NCI-H2227 (cell line): Measurements from ENCODE around the gene PSME2.

ENCODE experiments used
- DNase-seq: peaks from one replicate; lab custom pipeline; 2025; ENCODE audit not compliant: unreplicated experiment; lab: John Stamatoyannopoulos, UW

PSME2 gene

GRCh38 chr14:24146453-24146977 lies at the start of gene PSME2:
TSS of gene PSME2 (minus strand) at chr14:24146610. CDS start at chr14:24146581, 29 bp downstream.
- DNase-seq: peak; percentile 98

- peak; percentile 89 for DNase-seq
Observed at GRCh38 chr14:24195186-24196070, 49.0 kb upstream of the PSME2 start, which contains the start of gene TM9SF1. TSS of gene TM9SF1 (minus strand) at chr14:24195441. CDS start at chr14:24195019, 422 bp downstream.

- DNase-seq: no peak
Observed at GRCh38 chr14:24194873-24195185, 48.4 kb upstream of the PSME2 start.

- DNase-seq: no peak
Observed at GRCh38 chr14:24194186-24194872, 47.9 kb upstream of the PSME2 start.

GRCh38 chr14:24192933-24193332 lies 46.5 kb upstream of the PSME2 start:
- no peak for DNase-seq

GRCh38 chr14:24190416-24190815 lies 44.0 kb upstream of the PSME2 start:
- DNase-seq: no peak

- no peak for DNase-seq
Observed at GRCh38 chr14:24189460-24189859, 43.0 kb upstream of the PSME2 start.

- no peak for DNase-seq
Observed at GRCh38 chr14:24189059-24189375, 42.6 kb upstream of the PSME2 start.

GRCh38 chr14:24188251-24189058 lies 42.0 kb upstream of the PSME2 start, which contains the start of gene IPO4:
TSS of gene IPO4 (minus strand) at chr14:24188816. CDS start at chr14:24188787, 29 bp downstream.
- peak; percentile 97 for DNase-seq

GRCh38 chr14:24187539-24187915 lies 41.1 kb upstream of the PSME2 start:
- no peak for DNase-seq

GRCh38 chr14:24186831-24187538 lies 40.6 kb upstream of the PSME2 start:
- DNase-seq: no peak

GRCh38 chr14:24185741-24186140 lies 39.3 kb upstream of the PSME2 start:
- DNase-seq: no peak

- no peak for DNase-seq
Observed at GRCh38 chr14:24185026-24185425, 38.6 kb upstream of the PSME2 start.

- DNase-seq: no peak
Observed at GRCh38 chr14:24184104-24184970, 37.9 kb upstream of the PSME2 start.

- DNase-seq: no peak
Observed at GRCh38 chr14:24183014-24183481, 36.6 kb upstream of the PSME2 start.

- DNase-seq: no peak
Observed at GRCh38 chr14:24182110-24182882, 35.9 kb upstream of the PSME2 start.

GRCh38 chr14:24181371-24182077 lies 35.1 kb upstream of the PSME2 start:
- DNase-seq: no peak
